Esophagus muscularis mucosa (tissue), 4 donors: ENCODE measurements around the gene DRG2. TPM values are rescaled to one million over a fixed set of nuclear protein-coding genes. Genes with fewer than 3 reads are reported as not detected.

Experiments used
- DNase-seq: peaks from one replicate; pipeline ENCODE4 v3.0.0-alpha.2; 2017; ENCODE audit errors: extremely low spot score
- H3K27ac ChIP-seq, 4 donors: fragments of 200-600 bp; sonication (generic); replicated peaks in 1 of 4; 1 replicate in 3 of 4; 2 replicates in 1 of 4; pipeline ENCODE4 v1.5.1; 2016 to 2019; ENCODE audit warnings: mild to moderate bottlenecking in 1 of 4
- H3K27me3 ChIP-seq, 4 donors: fragments of 200-600 bp; sonication (generic); one replicate each; pipeline versions ENCODE4 v1.5.1 to v1.6.0; 2016 to 2019
- H3K36me3 ChIP-seq, 4 donors: fragments of 200-600 bp; sonication (generic); one replicate each; pipeline ENCODE4 v1.5.1; 2016 to 2019
- H3K4me1 ChIP-seq, 4 donors: fragments of 200-600 bp; sonication (generic); one replicate each; pipeline ENCODE4 v1.5.1; 2016 to 2019
- H3K4me3 ChIP-seq, 4 donors: fragments of 200-600 bp; sonication (generic); 1 replicate in 2 of 4; 2 replicates in 2 of 4; pipeline ENCODE4 v1.5.1; 2016 to 2019; ENCODE audit warnings: mild to moderate bottlenecking in 4 of 4, moderate library complexity in 1 of 4
- H3K9me3 ChIP-seq, 4 donors: fragments of 200-600 bp; sonication (generic); 1 replicate in 3 of 4; 2 replicates in 1 of 4; pipeline ENCODE4 v1.5.1; 2016 to 2019
- CTCF ChIP-seq, 3 experiments: fragments of 200-600 bp in 2 of 3; fragments of 450-650 bp in 1 of 3; sonication (generic) in 2 of 3; IDR thresholded peaks; one replicate each; pipeline ENCODE4 v1.5.1; 2017 to 2019; ENCODE audit warnings: antibody characterized with exemption in 3 of 3, mild to moderate bottlenecking in 2 of 3, moderate library complexity in 1 of 3
- EP300 ChIP-seq: sonication (generic); formaldehyde crosslinking; IDR thresholded peaks from one replicate; pipeline ENCODE4 v1.6.1; 2017; ENCODE audit warnings: antibody characterized with exemption
- POLR2A ChIP-seq: fragments of 450-650 bp; IDR thresholded peaks from one replicate; pipeline ENCODE4 v1.6.1; 2017; ENCODE audit warnings: antibody characterized with exemption, moderate library complexity, mild to moderate bottlenecking, low read depth
- POLR2AphosphoS5 ChIP-seq, 2 donors: sonication (generic); formaldehyde crosslinking; IDR thresholded peaks; one replicate each; pipeline ENCODE4 v1.6.1; 2017; ENCODE audit warnings: antibody characterized with exemption in 2 of 2
- WGBS: methylation state at CpG from one replicate; pipeline ENCODE4 v1.1.5; 2018; 5-methylcytosine and 5-hydroxymethylcytosine counted together
- intact Hi-C: fragments of 100-400 bp; cut with DNase I; formaldehyde crosslinking; loops from one replicate; pipeline ENCODE4 v1.15.1; 2023
- total RNA-seq, 4 donors: library from RNA; depleted of rRNA; stranded (reverse); fragments of >200 nt; gene quantifications; one replicate each; pipeline versions ENCODE4 v1.1.0 to v1.2.1, GENCODE V29; 2016

DRG2 gene
- total RNA-seq, 4 donors from 2014 or later = 27.4 to 33.8 (median 33.0) TPM

GRCh38 chr17:18111330-18111971 is 23.7 kb downstream of the DRG2 start:
- no peaks in the 10 kb centered on the region for H3K9me3 ChIP-seq
- 80% methylated on average over 4 of the region's 6 CpGs for WGBS
- TF ChIP-seq CTCF (IDR thresholded peaks at IDR 0.05) = no peak
- TF ChIP-seq POLR2AphosphoS5 (IDR thresholded peaks at IDR 0.05) = no peak
- no peak for TF ChIP-seq POLR2A
- no peak for TF ChIP-seq EP300
- DNase-seq = no peak
- intact Hi-C loops = no loop called here
- H3K4me1 ChIP-seq = no peaks in the 10 kb centered on the region
- H3K36me3 ChIP-seq = peaks cover 6 to 16% (median 12%) of the 10 kb centered on the region in 4 donors
- H3K27ac ChIP-seq = no peak overlapping the region
- H3K4me3 ChIP-seq = no peak overlapping the region
- peaks cover 0 to 16% (median 0%) of the 10 kb centered on the region in 4 donors for H3K27me3 ChIP-seq

- Histone ChIP-seq H3K4me3 (no peak overlapping the region), H3K36me3 (no peaks in the 10 kb centered on the region), H3K4me1 (no peaks in the 10 kb centered on the region), H3K27me3 (peaks cover 0 to 16% (median 0%) of the 10 kb centered on the region in 4 donors), H3K9me3 (peaks cover 0 to 7% (median 0%) of the 10 kb centered on the region in 4 donors), H3K27ac (no peak overlapping the region)
- DNase-seq = no peak
- intact Hi-C loops = no loop called here
- WGBS = 72% methylated on average over 7 of the region's 7 CpGs
- no peak for TF ChIP-seq CTCF (IDR thresholded peaks at IDR 0.05)
- no peak for TF ChIP-seq EP300
- no peak for TF ChIP-seq POLR2AphosphoS5 (IDR thresholded peaks at IDR 0.05)
- TF ChIP-seq POLR2A = no peak
Observed at GRCh38 chr17:18115517-18115916, 27.8 kb downstream of the DRG2 start.

GRCh38 chr17:18116078-18116477 is 28.3 kb downstream of the DRG2 start:
- no peaks in the 10 kb centered on the region for H3K4me1 ChIP-seq
- H3K27me3 ChIP-seq = peaks cover 0 to 16% (median 0%) of the 10 kb centered on the region in 4 donors
- H3K9me3 ChIP-seq = peaks cover 0 to 7% (median 0%) of the 10 kb centered on the region in 4 donors
- H3K27ac ChIP-seq = no peak overlapping the region
- intact Hi-C loops = no loop called here
- H3K4me3 ChIP-seq = no peak overlapping the region
- no peaks in the 10 kb centered on the region for H3K36me3 ChIP-seq
- no peak for TF ChIP-seq EP300
- TF ChIP-seq POLR2AphosphoS5 (IDR thresholded peaks at IDR 0.05) = no peak
- no peak for TF ChIP-seq POLR2A
- TF ChIP-seq CTCF (IDR thresholded peaks at IDR 0.05) = no peak
- DNase-seq = no peak
- WGBS = 100% methylated on average over 1 of the region's 5 CpGs

- H3K36me3 ChIP-seq = no peaks in the 10 kb centered on the region
- H3K9me3 ChIP-seq = peaks cover 0 to 7% (median 0%) of the 10 kb centered on the region in 4 donors
- H3K4me1 ChIP-seq = no peaks in the 10 kb centered on the region
- H3K4me3 ChIP-seq = no peak overlapping the region
- DNase-seq = no peak
- peaks cover 0 to 16% (median 0%) of the 10 kb centered on the region in 4 donors for H3K27me3 ChIP-seq
- intact Hi-C loops = no loop called here
- no peak for TF ChIP-seq EP300
- TF ChIP-seq CTCF (IDR thresholded peaks at IDR 0.05) = no peak
- TF ChIP-seq POLR2AphosphoS5 (IDR thresholded peaks at IDR 0.05) = no peak
- TF ChIP-seq POLR2A = no peak
- 100% methylated on average over 1 of the region's 1 CpG for WGBS
- no peak overlapping the region for H3K27ac ChIP-seq
Observed at GRCh38 chr17:18117533-18117932, 29.8 kb downstream of the DRG2 start.
